T-helper 1 cell treated with Interleukin-12 subunit alpha and Interleukin-12 subunit beta and Interleukin-4 antibody, amounts not matched to agents 30 μg/mL and 1 μg/mL, for 36 hours (primary cell): ENCODE measurements around the gene ZNF554.

Experiments
- H3K27ac Mint-ChIP-seq: one replicate; pipeline ENCODE4 v1.8.0; 2021; ENCODE audit warnings: mild to moderate bottlenecking, mixed read lengths
- H3K27me3 Mint-ChIP-seq: one replicate; pipeline ENCODE4 v1.8.0; 2021; ENCODE audit warnings: low read depth, mixed read lengths
- H3K36me3 Mint-ChIP-seq: one replicate; pipeline ENCODE4 v1.8.0; 2021; ENCODE audit warnings: low read depth, mixed read lengths
- H3K4me1 Mint-ChIP-seq: one replicate; pipeline ENCODE4 v1.8.0; 2021; ENCODE audit warnings: low read depth, mixed read lengths
- H3K4me3 Mint-ChIP-seq: one replicate; pipeline ENCODE4 v1.8.0; 2021; ENCODE audit warnings: mild to moderate bottlenecking, moderate library complexity, mixed read lengths
- H3K9me3 Mint-ChIP-seq: one replicate; pipeline ENCODE4 v1.8.0; 2021; ENCODE audit warnings: mixed read lengths

The ZNF554 gene

DNA sequence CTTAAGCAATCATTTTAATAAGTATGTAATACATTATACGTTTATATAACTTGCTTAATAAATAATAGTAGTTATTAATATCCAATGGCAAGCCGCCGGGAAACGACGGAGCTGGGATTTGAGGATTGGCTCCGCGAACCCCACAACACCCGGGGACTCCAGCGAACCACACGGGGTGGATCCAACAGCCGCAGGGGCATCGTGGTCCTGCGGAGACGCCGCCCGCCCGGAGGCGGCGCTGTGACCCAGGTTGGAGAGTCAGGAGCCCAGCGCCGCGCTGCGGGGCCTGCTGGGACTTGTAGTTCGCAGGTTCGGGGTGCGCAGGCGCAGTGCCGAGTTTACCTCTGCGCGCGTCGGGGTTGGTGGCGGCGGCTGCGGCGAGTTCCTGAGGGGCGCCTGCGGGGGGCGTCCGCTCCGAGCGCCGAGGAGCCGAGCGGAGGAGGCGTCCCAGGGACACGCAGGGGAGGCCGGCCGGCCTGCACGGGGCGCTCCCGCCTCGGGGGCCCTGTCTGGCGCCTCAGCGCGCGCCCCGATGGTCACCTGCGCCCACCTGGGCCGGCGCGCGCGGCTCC, at the start of gene ZNF554:
Gene ZNF554, plus strand, starts transcription at position 329 of the 572 bp plus-strand sequence. Its CDS starts 204 bp downstream, at position 533.
- Mint-ChIP-seq H3K27me3 (no peaks in the 10 kb centered on the region), H3K9me3 (no peaks in the 10 kb centered on the region), H3K36me3 (peaks cover 5% of the 10 kb centered on the region), H3K27ac (no peak within 1 kb of the TSS), H3K4me3 (peak within 1 kb of the TSS; percentile 76), H3K4me1 (peaks cover 2% of the 10 kb centered on the region)

DNA sequence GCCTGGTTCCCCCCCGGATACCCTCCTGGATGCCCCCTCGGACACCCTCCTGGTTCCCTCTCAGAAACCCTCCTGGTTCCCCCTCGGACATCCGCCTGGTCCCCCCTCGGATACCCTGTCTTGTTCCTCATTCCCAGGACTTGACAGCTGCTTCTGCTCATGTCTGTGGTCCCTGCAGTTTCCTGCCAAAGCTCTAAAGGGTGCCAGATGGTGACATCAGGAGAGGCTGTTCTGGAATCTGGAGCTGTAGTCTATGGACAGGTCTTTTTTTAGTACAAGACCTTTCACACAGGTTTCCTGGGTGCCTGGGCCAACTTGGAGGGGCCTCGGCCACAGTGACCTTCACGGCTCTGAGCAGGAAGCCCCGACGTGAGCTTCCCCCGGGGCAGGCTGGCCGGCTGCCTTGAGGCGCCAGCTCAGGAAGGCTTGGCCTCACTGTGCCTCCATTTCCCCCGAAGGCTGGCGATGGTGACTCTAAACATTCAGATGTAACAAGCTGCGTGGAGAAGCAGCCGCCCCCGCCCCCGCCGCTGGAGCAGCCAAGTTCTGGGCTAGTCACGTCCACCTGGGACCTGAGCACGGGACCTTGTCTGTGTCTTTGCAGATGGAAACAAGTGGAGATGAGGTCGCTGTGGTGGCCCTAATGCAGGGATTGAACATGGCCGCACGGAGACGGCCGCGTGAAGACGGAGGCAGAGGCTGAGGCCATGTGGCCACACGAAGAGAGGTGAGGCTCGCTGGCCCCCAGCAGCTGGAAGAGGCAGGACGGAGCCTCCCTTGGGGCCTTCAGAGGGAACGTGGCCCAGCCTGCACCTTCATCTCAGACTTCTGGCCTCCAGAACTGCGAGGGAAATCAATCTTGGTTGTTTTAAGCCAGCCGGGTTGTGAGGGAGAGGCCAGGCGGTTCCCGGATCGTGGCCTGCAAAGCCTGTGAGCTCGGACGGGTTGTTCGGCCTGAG, 49.3 kb upstream of the ZNF554 start:
- no peaks in the 10 kb centered on the region for H3K9me3 Mint-ChIP-seq
- no peak overlapping the region for H3K4me3 Mint-ChIP-seq
- H3K4me1 Mint-ChIP-seq, result peaks cover 6% of the 10 kb centered on the region
- peaks cover 2% of the 10 kb centered on the region for H3K36me3 Mint-ChIP-seq
- H3K27ac Mint-ChIP-seq, result no peak overlapping the region
- no peaks in the 10 kb centered on the region for H3K27me3 Mint-ChIP-seq

DNA sequence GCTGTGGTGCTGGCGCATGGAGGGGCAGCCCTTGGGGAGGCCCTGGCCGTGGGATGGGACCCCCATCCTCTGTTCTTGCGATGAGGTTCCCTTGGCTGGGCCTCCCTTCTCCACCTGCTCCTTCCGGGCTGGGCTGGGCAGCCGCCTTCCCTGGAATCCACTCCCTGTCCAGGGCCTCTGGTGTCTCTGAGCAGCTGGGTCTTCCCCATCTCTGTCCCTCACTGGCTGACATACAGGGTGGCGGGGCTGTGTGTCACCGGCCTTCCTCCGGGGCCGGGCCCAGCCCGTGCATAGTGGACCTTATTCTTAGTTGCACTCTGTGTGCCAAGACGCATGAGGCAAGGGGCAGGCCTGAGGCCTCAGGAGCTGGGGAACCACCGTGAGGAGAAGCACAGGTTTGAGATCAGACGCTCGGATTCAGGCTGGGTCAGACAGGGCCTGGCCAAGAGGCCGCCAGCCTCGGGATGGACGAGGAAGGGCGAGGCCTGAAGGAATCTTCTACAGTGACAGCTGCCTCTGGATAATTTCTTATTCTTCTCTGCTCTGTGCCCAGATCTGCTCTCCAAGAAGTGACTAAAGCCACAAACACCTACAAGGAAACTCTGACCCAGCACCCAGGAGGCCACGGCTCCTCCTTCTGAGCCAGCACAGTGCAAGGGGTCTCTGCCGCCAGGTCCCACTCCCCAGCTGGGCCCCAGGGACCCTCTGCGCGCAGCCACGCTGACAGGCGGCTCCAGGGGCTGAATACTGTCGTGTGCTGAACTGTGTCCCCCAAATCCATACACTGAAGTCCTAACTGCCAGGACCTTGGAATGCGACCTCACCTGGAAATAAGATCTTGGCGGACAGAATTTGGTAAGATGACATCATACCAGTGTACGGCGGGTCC, 47.6 kb upstream of the ZNF554 start:
- no peaks in the 10 kb centered on the region for H3K27me3 Mint-ChIP-seq
- H3K4me1 Mint-ChIP-seq, result peaks cover 17% of the 10 kb centered on the region
- no peak overlapping the region for H3K4me3 Mint-ChIP-seq
- peaks cover 2% of the 10 kb centered on the region for H3K36me3 Mint-ChIP-seq
- no peaks in the 10 kb centered on the region for H3K9me3 Mint-ChIP-seq
- no peak overlapping the region for H3K27ac Mint-ChIP-seq

DNA sequence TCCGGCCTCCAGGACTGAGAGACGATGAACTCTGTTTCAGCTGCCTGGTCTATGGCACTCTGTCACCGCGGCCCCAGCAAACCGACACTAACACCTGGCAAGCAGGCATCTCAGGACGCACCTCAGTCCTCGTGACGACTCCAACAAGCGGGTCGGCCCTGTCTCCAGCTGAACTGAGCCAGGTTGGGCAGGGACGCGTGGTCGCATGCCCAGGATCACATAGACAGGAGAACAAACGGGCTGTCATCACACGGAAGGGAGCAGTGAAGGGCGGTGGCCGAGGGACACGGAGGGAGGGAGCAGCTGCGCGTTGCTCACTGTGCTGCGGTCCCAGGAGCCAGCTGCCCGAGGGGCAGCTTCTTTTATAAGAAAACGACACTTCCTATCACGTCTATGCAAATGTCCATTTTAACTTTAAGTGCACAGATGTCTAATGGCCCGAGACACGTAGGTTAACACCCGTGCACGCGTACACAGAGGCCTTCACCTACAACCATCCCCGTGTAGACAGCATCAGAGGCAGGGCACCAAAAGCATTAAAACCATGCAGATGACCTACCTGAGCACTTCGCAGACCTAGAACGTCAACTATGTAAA, 45.5 kb upstream of the ZNF554 start:
- Mint-ChIP-seq H3K27ac (peak overlapping the region; percentile 70), H3K9me3 (no peaks in the 10 kb centered on the region), H3K4me3 (no peak overlapping the region), H3K4me1 (peaks cover 17% of the 10 kb centered on the region), H3K36me3 (peaks cover 4% of the 10 kb centered on the region), H3K27me3 (no peaks in the 10 kb centered on the region)

DNA sequence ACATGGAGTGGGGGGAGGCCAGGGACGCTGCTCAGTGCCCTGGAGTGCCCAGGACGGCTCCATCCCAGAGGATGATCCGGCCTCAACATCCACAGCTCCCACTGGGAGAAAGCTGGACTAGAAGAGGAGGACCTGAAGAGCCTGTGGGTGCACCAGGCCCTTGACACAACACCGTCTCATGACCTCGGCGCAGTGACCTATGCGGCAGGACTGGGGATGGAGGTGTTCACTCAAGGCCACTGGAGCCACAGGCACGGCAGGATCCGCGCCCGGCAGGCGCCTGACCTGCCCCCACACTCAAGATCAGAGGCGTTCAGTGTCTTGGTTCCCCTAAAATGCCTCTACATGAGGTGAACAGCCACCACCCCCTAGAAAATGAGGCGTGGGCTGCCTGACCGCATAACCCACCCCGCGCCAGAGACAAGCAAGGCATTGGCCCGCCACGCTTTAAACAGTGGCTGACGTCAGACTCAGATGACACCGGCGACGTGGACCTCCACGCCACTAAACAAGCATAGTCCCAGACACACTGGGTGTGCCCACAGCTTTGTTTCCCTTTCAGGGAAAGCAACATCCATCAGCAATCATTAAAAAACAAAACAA, 44.6 kb upstream of the ZNF554 start:
- H3K4me1 Mint-ChIP-seq, result peaks cover 18% of the 10 kb centered on the region
- H3K9me3 Mint-ChIP-seq, result no peaks in the 10 kb centered on the region
- H3K27me3 Mint-ChIP-seq, result no peaks in the 10 kb centered on the region
- peak overlapping the region; percentile 79 for H3K4me3 Mint-ChIP-seq
- peaks cover 6% of the 10 kb centered on the region for H3K36me3 Mint-ChIP-seq
- H3K27ac Mint-ChIP-seq, result peak overlapping the region; percentile 93

DNA sequence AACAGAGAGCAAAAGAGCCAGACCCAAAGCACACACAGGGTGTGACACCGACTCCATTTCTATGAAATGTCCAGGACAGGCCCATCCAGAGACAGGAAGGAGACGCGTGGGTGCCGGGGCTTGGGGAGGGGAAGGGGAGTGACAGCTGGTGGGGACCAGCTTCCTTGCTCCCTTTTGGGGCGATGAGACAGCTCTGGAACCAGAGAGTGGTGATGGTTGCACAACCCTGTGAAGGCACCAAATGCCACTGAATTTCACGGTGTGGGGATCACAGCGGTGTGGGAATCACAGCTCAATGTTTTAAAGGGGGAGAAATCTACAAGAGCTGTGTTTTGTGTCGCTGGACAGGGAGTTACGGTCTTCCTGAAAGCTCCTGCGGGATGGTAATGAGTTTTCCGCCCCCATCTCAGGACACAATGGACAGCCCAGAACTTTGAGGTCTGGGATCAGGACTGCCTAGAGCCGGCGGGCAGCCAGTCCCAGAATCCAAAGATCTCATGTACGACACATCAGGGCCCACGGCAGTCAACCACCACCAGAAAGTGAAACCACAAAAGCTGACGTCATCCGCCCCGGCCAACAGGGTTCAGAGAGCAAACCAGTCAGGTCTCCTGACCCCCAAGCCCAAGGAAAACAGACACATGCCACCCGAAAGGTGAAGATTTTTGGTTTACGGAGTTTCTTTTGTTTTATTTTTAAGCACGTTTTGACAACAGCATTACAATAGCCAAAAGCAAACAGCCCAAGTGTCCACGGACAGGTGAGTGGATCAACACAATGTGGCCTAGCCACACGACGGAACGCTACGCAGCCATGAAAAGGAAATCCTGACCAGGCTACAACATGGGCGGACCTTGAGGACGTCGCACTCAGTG, 43.9 kb upstream of the ZNF554 start:
- no peaks in the 10 kb centered on the region for H3K9me3 Mint-ChIP-seq
- H3K4me3 Mint-ChIP-seq, result peak overlapping the region; percentile 79
- peak overlapping the region; percentile 93 for H3K27ac Mint-ChIP-seq
- peaks cover 25% of the 10 kb centered on the region for H3K4me1 Mint-ChIP-seq
- H3K36me3 Mint-ChIP-seq, result peaks cover 7% of the 10 kb centered on the region
- no peaks in the 10 kb centered on the region for H3K27me3 Mint-ChIP-seq

DNA sequence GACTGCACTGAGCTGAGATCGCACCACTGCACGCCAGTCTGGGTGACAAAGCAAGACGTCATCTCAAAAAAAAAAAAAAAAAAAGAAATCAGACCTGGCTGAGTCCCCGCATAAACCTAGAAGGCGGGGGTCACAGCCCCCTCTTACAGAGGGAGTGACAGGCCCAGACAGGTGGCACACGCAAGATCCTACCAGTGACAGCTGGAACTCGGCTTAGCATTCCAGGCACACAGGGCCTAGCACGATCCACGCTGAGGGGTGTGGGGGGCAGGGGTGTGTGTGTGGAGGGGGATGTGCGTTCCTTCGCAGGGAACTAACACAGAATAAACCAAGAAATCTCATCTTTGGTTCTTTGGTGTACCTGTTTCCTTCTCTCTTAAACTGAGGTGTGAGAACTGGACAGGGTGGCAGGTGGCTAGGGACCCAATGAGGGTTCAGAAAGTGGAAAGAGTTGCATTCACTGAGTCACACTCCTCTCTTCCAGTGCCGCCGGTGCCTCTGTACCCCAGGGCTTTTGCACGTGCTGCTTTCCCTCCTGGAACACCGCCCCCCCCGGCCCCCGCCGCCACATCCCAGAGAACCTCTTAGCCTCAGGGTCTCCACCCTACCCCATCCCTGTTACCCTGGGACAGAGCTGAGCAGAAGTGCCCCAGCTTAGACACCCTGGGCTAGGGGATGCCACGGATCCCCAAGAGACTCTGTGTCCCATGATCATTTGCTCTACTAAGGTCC, 41.5 kb upstream of the ZNF554 start:
- H3K4me3 Mint-ChIP-seq, result no peak overlapping the region
- no peaks in the 10 kb centered on the region for H3K9me3 Mint-ChIP-seq
- H3K27ac Mint-ChIP-seq, result no peak overlapping the region
- H3K27me3 Mint-ChIP-seq, result no peaks in the 10 kb centered on the region
- H3K36me3 Mint-ChIP-seq, result peaks cover 7% of the 10 kb centered on the region
- H3K4me1 Mint-ChIP-seq, result peaks cover 34% of the 10 kb centered on the region

DNA sequence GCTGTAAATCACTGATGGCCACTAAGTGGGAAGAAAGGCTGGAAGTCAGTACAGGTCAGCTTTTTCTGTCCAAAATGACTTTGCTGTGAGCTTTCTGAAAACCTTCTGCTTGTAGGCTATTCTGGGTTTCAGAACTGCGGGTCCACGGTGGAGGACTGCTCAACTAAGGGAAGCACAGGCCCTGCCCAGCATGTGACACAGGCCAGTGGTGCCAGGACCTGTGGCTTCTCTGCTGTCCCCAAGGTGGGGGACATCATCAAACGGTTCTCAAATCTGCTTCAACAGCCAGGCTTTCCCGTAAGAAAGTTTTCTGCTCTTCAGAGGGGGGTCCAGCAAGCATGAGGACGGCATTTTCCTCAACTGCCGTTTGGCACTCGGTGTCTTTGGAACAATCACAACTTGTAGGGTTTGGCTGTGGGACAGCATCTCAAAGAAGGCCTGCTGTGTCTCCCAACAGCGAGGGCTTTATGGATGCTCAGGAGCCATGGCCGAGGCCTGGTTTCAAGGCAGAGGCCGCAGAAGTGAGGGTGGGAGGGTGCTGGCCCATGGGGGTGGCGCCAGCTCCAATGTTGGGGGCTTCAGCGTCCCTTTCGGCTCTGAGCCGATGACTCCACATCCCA, 40.4 kb upstream of the ZNF554 start:
- no peaks in the 10 kb centered on the region for H3K9me3 Mint-ChIP-seq
- no peak overlapping the region for H3K27ac Mint-ChIP-seq
- no peaks in the 10 kb centered on the region for H3K27me3 Mint-ChIP-seq
- H3K4me1 Mint-ChIP-seq, result peaks cover 40% of the 10 kb centered on the region
- H3K4me3 Mint-ChIP-seq, result no peak overlapping the region
- H3K36me3 Mint-ChIP-seq, result peaks cover 7% of the 10 kb centered on the region

DNA sequence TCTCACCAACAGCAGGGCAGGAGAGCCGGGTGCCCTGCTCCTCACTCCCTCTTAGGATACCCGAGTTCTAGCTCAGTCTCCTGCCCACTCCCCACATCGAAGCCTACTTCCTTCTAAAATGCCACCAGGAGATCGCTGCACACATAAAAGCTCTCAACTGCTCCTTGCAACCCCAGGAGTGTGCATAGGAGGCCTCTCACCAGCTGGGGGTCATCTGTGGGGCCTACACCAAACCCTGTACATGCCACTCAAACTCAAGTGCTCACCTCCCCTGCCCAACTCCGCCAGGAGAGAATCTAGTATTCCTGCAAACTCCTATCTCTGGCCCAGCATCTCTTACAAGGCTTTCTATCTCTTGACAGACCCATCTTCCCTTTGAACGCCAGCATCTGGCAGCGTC, 39.4 kb upstream of the ZNF554 start:
- Mint-ChIP-seq H3K9me3 (no peaks in the 10 kb centered on the region), H3K27me3 (no peaks in the 10 kb centered on the region), H3K4me1 (peaks cover 41% of the 10 kb centered on the region), H3K4me3 (no peak overlapping the region), H3K27ac (no peak overlapping the region), H3K36me3 (peaks cover 7% of the 10 kb centered on the region)

DNA sequence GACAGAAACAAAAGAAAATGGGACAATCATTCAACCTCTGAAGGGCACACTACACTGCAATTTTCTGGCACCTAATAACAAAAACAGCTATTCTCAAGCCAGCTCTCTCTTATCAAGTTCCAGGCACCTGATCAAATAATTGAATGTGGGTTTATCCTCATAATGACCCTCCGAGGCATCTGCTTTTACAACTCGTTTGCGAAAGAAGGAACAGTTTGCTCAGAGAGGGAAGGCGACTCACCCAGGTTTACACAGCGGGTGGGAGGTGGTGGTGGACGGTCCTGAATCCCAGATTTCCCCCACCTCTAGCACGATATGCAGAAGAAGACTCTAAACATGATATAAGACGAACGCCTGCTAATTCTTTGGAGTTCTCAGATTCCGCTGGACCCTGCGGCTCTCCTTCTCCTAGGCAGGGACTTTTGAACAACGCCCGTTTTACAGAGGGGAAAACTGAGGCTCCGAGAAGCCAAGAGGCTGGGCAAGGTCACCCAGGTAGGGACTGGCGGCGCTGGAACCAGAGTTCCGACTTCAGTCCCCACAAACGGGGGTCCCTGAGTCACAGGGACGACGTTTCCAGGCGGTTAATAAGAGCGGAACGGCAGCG, 37.2 kb upstream of the ZNF554 start:
- Mint-ChIP-seq H3K9me3 (no peaks in the 10 kb centered on the region), H3K27me3 (no peaks in the 10 kb centered on the region), H3K27ac (peak overlapping the region; percentile 91), H3K36me3 (peaks cover 9% of the 10 kb centered on the region), H3K4me3 (peak overlapping the region; percentile 92), H3K4me1 (peaks cover 37% of the 10 kb centered on the region)

DNA sequence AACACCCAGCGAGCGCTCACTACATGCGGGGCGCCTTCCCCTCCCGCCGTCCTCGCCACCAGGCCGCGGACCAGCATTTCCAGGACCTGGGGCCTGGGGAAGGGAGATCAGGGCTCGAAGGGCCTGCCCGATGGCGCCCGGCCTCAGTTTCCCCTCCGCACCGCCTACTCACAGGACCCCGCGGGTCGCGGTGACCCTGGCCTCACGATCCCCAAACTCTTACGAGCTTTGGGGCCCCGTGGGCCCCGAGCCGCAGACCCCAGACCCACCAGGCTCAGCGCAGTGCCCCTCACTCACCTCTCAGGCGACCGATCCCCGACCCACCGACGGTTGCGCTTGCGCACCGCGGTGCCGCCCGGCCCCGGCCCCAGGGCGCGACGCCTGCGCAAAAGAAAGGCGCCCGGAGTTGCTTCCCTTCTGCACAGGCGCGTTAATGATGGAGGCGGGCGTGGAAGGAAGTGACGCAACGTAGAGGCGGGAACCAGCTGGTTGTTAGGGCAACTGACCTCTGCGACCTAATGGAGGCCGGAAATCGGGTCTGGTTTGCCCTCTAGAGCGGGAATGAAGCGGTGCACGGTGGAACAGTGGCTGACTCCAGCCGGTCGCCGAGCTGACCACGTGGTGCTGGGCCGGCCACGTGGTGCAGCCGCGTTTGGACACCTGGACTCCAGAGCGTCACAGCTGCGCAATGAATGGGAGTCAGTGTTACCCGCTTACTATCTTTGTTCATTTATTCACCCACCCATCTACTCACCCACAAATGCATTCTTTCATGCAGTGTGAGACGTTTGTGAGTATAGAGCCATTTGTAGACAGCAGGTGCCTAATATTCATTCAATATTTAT, 36.5 kb upstream of the ZNF554 start, which contains the start of gene SGTA:
Gene SGTA, minus strand, starts transcription at position 338 of the 845 bp plus-strand sequence. CDS start 14,205 bp downstream, outside the sequence.
- Mint-ChIP-seq H3K27ac (peak within 1 kb of the TSS; percentile 91), H3K27me3 (no peaks in the 10 kb centered on the region), H3K4me3 (peak within 1 kb of the TSS; percentile 92), H3K9me3 (no peaks in the 10 kb centered on the region), H3K4me1 (peaks cover 38% of the 10 kb centered on the region), H3K36me3 (peaks cover 10% of the 10 kb centered on the region)
